Retinal pigment epithelial cell (primary cell): ENCODE measurements around the gene SMIM8.
"Not testable (repeated sequence)": the region's sequence is repeated elsewhere in the genome, so short reads cannot be mapped to it uniquely, and the experiment has no call there.

Experiments
- DNase-seq: peaks from one replicate; pipeline ENCODE4 v3.0.0-alpha.2; 2010; ENCODE audit warnings: low read depth
- H3K4me3 ChIP-seq: 2 replicates; pipeline ENCODE4 v1.5.1; 2011; ENCODE audit warnings: mild to moderate bottlenecking, low read length, control low read depth, moderate library complexity
- TF ChIP-seq, protein P1 (sequence below): conservative IDR thresholded peaks from 2 replicates; pipeline ENCODE4 v1.5.1; 2011; ENCODE audit warnings: low read depth, low read length, control low read depth, inconsistent platforms

The SMIM8 gene

GRCh38 chr6:87308970-87309369 lies 13.4 kb upstream of the SMIM8 start:
- no peak overlapping the region for H3K4me3 ChIP-seq
- TF ChIP-seq, protein P1, sequence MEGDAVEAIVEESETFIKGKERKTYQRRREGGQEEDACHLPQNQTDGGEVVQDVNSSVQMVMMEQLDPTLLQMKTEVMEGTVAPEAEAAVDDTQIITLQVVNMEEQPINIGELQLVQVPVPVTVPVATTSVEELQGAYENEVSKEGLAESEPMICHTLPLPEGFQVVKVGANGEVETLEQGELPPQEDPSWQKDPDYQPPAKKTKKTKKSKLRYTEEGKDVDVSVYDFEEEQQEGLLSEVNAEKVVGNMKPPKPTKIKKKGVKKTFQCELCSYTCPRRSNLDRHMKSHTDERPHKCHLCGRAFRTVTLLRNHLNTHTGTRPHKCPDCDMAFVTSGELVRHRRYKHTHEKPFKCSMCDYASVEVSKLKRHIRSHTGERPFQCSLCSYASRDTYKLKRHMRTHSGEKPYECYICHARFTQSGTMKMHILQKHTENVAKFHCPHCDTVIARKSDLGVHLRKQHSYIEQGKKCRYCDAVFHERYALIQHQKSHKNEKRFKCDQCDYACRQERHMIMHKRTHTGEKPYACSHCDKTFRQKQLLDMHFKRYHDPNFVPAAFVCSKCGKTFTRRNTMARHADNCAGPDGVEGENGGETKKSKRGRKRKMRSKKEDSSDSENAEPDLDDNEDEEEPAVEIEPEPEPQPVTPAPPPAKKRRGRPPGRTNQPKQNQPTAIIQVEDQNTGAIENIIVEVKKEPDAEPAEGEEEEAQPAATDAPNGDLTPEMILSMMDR, result no peak
- DNase-seq, result no peak

DNA sequence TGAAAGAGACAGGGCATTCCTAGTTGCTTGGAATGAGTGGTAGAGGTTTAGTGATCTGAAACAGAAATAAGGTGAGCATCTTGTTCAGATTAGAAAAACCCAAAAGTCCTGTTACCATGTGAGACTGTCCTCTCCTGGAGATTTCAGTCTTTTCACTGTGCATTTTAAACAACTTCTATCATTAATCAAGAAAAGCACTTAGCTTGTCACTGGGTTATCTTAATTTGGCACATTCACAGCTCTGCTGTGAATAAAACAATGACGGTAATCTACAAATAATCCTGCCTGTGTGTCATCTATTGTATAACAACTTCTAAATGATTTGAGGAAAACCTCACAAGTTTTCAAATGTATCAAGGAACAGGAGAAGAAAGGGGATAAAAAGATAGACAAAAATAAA lies 9.5 kb upstream of the SMIM8 start:
- DNase-seq, result no peak
- TF ChIP-seq, protein P1, result no peak
- no peak overlapping the region for H3K4me3 ChIP-seq

- TF ChIP-seq, protein P1, result no peak
These were observed 7.3 kb upstream of the SMIM8 start for GRCh38 chr6:87315071-87315470.

GRCh38 chr6:87319271-87319987 lies 3.0 kb upstream of the SMIM8 start:
- DNase-seq, result no peak
- no peak overlapping the region for H3K4me3 ChIP-seq
- TF ChIP-seq, protein P1, result no peak

More at GRCh38 chr6:87315071-87315470, 7.3 kb upstream of the SMIM8 start:
- H3K4me3 ChIP-seq, result no peak overlapping the region
- no peak for DNase-seq

GRCh38 chr6:87323880-87324279 lies 1.5 kb downstream of the SMIM8 start:
- not testable (repeated sequence) for H3K4me3 ChIP-seq, DNase-seq

- TF ChIP-seq, protein P1, result no peak
- no peak for DNase-seq
- H3K4me3 ChIP-seq, result no peak overlapping the region
These were observed 8.6 kb downstream of the SMIM8 start for GRCh38 chr6:87330961-87331360.

- no peak for DNase-seq
- TF ChIP-seq, protein P1, result no peak
- H3K4me3 ChIP-seq, result no peak overlapping the region
These were observed 10.6 kb downstream of the SMIM8 start for GRCh38 chr6:87333033-87333432.
